Nephron (organoid): ENCODE data around the gene CD244.
A peak's percentile ranks its signal among the peaks of the same experiment; 100 is the strongest.

ENCODE experiments used
- H3K27ac Mint-ChIP-seq, 3 experiments: 2 replicates each; pipeline ENCODE4 v1.8.0; 2020; ENCODE audit warnings: mixed read lengths in 3 of 3, mild to moderate bottlenecking in 2 of 3, moderate library complexity in 1 of 3
- H3K27me3 Mint-ChIP-seq: 2 replicates; pipeline ENCODE4 v1.8.0; 2021; ENCODE audit warnings: low read depth, mild to moderate bottlenecking, moderate library complexity, mixed read lengths
- H3K36me3 Mint-ChIP-seq: 2 replicates; pipeline ENCODE4 v1.8.0; 2020; ENCODE audit warnings: low read depth, mixed read lengths
- H3K4me1 Mint-ChIP-seq: 2 replicates; pipeline ENCODE4 v1.8.0; 2020; ENCODE audit warnings: mixed read lengths
- H3K4me3 Mint-ChIP-seq, 3 experiments: 2 replicates each; pipeline ENCODE4 v1.8.0; 2020; ENCODE audit warnings: mild to moderate bottlenecking in 3 of 3, mixed read lengths in 3 of 3, moderate library complexity in 2 of 3
- H3K9me3 Mint-ChIP-seq: 2 replicates; pipeline ENCODE4 v1.8.0; 2020; ENCODE audit warnings: mixed read lengths
- TF ChIP-seq, protein P1 (sequence below), 3 experiments: fragments of 200-600 bp; sonication (generic); IDR thresholded peaks; one replicate each; pipeline ENCODE4 v1.5.0; 2021; ENCODE audit warnings: antibody characterized with exemption in 3 of 3; ENCODE audit not compliant: unreplicated experiment in 3 of 3

Gene CD244

DNA sequence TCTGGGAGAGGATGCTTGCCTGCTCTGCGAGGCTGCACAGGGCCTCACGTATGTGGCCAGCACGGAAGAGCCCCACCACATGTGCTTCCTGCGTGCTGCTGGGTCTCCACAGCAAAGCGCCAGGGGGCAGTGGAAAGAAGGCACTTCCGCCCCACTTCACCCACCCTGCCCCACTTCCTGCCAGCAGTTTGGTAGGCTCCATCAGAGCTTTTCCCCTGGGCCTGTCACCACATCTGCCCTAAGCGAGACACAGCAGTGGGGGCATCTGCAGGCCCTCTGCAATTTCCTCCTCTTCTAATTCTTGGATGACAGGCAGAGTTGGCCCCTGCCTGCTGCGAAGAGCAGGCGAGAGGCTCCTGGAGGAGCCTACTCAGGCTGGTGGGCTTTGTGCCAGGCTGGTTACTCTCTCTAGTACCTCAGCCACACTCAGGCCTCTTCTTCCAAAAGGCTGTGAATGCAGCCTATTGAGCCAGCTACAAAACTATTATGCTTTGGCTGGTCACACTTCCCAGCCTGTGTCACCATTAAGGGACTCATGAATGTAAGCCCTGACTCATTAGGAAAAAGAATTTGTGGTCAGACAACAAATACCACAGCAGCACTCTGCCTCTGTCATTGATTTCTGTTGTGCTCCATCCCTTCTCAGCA is 25.0 kb downstream of the CD244 start:
- peaks cover 5% of the 10 kb centered on the region for H3K27me3 Mint-ChIP-seq

DNA sequence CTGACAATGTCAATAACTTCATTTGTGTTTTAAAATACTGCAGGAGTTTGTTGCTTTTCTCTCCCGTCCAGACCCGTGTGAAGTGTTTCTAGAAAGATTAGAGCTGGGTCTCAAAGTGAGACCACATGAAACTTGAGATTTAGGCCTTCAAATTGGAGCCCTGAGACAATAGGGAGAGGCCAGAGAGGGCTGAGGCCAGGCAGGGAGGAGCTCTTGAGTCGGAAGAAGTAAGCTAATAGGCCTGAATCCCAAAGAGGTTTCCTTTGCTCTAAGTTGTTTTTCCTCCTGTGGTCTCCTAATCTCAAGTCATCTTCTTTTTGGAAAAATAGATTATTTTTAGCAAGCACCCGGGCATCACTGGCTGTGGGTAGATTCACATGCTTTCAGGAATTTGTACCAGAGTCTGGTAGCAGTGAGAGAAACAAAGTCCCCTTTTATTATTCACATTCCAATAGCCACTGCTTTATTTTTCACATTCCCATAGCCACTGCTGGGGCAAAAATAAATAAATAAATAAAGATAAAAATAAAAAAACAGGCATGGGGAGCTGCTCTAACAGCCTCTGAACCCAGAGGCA is 25.6 kb downstream of the CD244 start:
- Mint-ChIP-seq H3K9me3 (no peaks in the 10 kb centered on the region), H3K4me1 (no peaks in the 10 kb centered on the region), H3K36me3 (no peaks in the 10 kb centered on the region), H3K4me3 (no peak overlapping the region), H3K27me3 (peaks cover 5% of the 10 kb centered on the region), H3K27ac (no peak overlapping the region)
- TF ChIP-seq, protein P1, sequence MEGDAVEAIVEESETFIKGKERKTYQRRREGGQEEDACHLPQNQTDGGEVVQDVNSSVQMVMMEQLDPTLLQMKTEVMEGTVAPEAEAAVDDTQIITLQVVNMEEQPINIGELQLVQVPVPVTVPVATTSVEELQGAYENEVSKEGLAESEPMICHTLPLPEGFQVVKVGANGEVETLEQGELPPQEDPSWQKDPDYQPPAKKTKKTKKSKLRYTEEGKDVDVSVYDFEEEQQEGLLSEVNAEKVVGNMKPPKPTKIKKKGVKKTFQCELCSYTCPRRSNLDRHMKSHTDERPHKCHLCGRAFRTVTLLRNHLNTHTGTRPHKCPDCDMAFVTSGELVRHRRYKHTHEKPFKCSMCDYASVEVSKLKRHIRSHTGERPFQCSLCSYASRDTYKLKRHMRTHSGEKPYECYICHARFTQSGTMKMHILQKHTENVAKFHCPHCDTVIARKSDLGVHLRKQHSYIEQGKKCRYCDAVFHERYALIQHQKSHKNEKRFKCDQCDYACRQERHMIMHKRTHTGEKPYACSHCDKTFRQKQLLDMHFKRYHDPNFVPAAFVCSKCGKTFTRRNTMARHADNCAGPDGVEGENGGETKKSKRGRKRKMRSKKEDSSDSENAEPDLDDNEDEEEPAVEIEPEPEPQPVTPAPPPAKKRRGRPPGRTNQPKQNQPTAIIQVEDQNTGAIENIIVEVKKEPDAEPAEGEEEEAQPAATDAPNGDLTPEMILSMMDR (IDR thresholded peaks at IDR 0.05; ENCODE audit: unreplicated experiment in 3 of 3): no peak

More for the DNA sequence above, 25.0 kb downstream of the CD244 start:
- Mint-ChIP-seq H3K27ac (no peak overlapping the region), H3K9me3 (no peaks in the 10 kb centered on the region), H3K4me3 (no peak overlapping the region), H3K36me3 (no peaks in the 10 kb centered on the region), H3K4me1 (no peaks in the 10 kb centered on the region)
- TF ChIP-seq, protein P1 (IDR thresholded peaks at IDR 0.05; ENCODE audit: unreplicated experiment in 3 of 3): no peak

DNA sequence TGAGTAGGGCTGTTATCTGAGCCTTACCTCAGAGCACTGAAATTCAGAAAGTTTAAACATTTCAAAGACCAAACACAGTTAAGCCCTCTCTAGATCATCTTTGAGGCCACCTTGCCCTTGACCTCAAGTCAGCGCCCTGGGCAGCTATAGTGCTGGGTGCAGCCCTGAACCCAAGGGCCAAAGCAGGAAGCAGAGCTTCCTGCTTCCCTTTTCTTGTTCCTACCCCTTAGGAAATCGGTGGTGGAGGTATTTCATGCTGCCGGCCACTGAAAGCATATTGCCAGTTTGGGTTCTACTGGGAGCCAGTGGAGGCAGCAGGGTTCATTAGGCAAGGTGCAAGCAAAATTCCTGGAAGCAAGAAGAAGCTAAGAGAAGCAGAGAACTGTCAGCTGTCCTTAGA is 26.1 kb downstream of the CD244 start:
- H3K27ac Mint-ChIP-seq: no peak overlapping the region
- H3K27me3 Mint-ChIP-seq: peaks cover 5% of the 10 kb centered on the region
- H3K36me3 Mint-ChIP-seq: no peaks in the 10 kb centered on the region
- no peak overlapping the region for H3K4me3 Mint-ChIP-seq
- no peaks in the 10 kb centered on the region for H3K9me3 Mint-ChIP-seq
- no peaks in the 10 kb centered on the region for H3K4me1 Mint-ChIP-seq
- TF ChIP-seq, protein P1 (IDR thresholded peaks at IDR 0.05; ENCODE audit: unreplicated experiment in 3 of 3): no peak

DNA sequence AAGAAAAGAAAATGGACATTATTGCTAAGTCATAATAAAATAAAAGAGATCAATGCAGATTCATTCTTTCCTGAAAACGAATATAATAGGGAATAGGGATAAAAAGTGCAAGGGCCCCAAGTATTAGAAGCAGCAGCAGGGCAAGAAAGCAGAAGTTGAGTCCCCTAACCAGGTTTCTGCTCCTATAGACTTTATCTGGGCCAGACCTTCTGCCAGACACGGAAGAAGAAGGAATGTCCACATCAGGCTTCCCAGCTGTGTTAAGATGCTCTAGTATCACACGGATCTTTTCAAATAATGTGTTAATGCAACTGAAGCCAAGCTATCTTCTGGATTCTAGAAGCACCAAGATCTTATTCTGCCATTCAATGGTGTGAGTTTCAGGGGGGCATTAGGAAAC is 26.9 kb downstream of the CD244 start:
- TF ChIP-seq, protein P1 (IDR thresholded peaks at IDR 0.05; ENCODE audit: unreplicated experiment in 3 of 3): no peak
- H3K27me3 Mint-ChIP-seq: peaks cover 5% of the 10 kb centered on the region
- no peaks in the 10 kb centered on the region for H3K9me3 Mint-ChIP-seq
- no peaks in the 10 kb centered on the region for H3K4me1 Mint-ChIP-seq
- H3K27ac Mint-ChIP-seq: no peak overlapping the region
- H3K4me3 Mint-ChIP-seq: no peak overlapping the region
- H3K36me3 Mint-ChIP-seq: no peaks in the 10 kb centered on the region

DNA sequence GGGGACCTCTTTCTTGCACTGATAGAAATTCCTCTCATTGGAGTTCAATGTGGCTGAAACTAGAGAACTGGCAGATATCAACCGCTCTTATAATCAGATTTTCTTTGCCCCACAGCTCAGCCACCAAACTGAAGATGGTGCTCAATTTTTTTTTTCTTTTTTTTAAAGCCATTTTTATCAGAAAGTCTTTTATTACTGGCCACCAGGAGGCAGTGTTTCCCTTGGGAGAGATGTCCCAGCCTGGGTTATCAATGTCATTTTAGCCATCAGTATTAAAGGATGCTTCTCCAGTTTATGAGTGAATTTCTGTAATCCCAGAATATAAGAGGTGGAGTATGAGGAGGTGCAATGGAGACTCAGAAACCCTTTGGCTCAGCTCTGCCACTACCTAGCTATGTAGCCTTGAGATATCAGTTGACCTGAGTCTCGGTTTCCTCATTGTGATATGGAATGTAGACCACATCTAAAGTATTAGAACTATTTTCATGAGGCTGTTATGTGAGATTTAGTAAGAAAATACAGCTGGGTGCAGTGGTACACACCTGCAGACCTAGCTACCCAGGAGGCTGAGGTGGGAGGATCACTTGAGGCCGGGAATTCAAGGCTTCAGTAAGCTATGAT is 27.6 kb downstream of the CD244 start:
- Mint-ChIP-seq H3K9me3 (no peaks in the 10 kb centered on the region), H3K4me1 (no peaks in the 10 kb centered on the region), H3K4me3 (no peak overlapping the region), H3K27ac (no peak overlapping the region), H3K27me3 (peaks cover 5% of the 10 kb centered on the region), H3K36me3 (no peaks in the 10 kb centered on the region)
- TF ChIP-seq, protein P1 (IDR thresholded peaks at IDR 0.05; ENCODE audit: unreplicated experiment in 3 of 3): peak; percentile 48 to 64 (median 59)
